RWPE2 (cell line): ENCODE data around the gene SGSM2.

Experiments used
- ATAC-seq: fragments of 200-7000 bp; cut with Tn5 transposase; 3 replicates; pipeline ENCODE4 v1.9.1; 2021; ENCODE audit warnings: low read depth
- DNase-seq: peaks from one replicate; pipeline ENCODE4 v3.0.0-alpha.2; 2020; ENCODE audit warnings: low spot score
- H3K27ac ChIP-seq: fragments of 450-650 bp; 2 replicates; pipeline ENCODE4 v1.5.1; 2017; ENCODE audit warnings: mild to moderate bottlenecking; ENCODE audit not compliant: poor library complexity, severe bottlenecking
- H3K27me3 ChIP-seq: fragments of 250-450 bp; sonication (Bioruptor Pico); 2 replicates; pipeline ENCODE4 v1.5.1; 2021; ENCODE audit warnings: mild to moderate bottlenecking, moderate library complexity; ENCODE audit not compliant: insufficient read depth, poor library complexity, severe bottlenecking
- H3K36me3 ChIP-seq: fragments of 250-450 bp; sonication (Bioruptor Pico); 2 replicates; pipeline ENCODE4 v1.5.1; 2020; ENCODE audit warnings: low read depth, mild to moderate bottlenecking, moderate library complexity
- H3K4me1 ChIP-seq: fragments of 250-450 bp; sonication (Bioruptor Pico); 2 replicates; pipeline ENCODE4 v1.5.1; 2021; ENCODE audit warnings: mild to moderate bottlenecking, moderate library complexity; ENCODE audit not compliant: insufficient read depth, poor library complexity, severe bottlenecking
- H3K4me3 ChIP-seq: fragments of 250-450 bp; sonication (Bioruptor Pico); 2 replicates; pipeline ENCODE4 v1.5.1; 2021; ENCODE audit warnings: mild to moderate bottlenecking, moderate library complexity; ENCODE audit not compliant: severe bottlenecking
- H3K9me3 ChIP-seq: fragments of 250-450 bp; sonication (Bioruptor Pico); 2 replicates; pipeline ENCODE4 v1.5.1; 2021; ENCODE audit warnings: mild to moderate bottlenecking, moderate library complexity; ENCODE audit not compliant: severe bottlenecking
- CTCF ChIP-seq: fragments of 450-650 bp; IDR thresholded peaks from one replicate; pipeline ENCODE4 v1.5.1; 2017; ENCODE audit warnings: mild to moderate bottlenecking, moderate library complexity; ENCODE audit not compliant: poor library complexity, severe bottlenecking

SGSM2 gene

GRCh38 chr17:2335726-2336214 lies 1.5 kb upstream of the SGSM2 start:
- Histone ChIP-seq H3K9me3 (no peaks in the 10 kb centered on the region), H3K27ac (peak overlapping the region; percentile 62), H3K4me1 (peaks cover 6% of the 10 kb centered on the region), H3K4me3 (peak overlapping the region; percentile 82), H3K36me3 (peaks cover 52% of the 10 kb centered on the region), H3K27me3 (no peaks in the 10 kb centered on the region)
- DNase-seq (no peak), ATAC-seq (no peak)
- TF ChIP-seq CTCF: no peak

GRCh38 chr17:2336215-2336851 lies 968 bp upstream of the SGSM2 start, which contains the start of gene TSR1:
Gene TSR1, minus strand, starts transcription at chr17:2336457. Its CDS starts 30 bp downstream, at chr17:2336427.
- DNase-seq (peak; percentile 92), ATAC-seq (peak; percentile 92)
- H3K27ac ChIP-seq: peak within 1 kb of the TSS; percentile 62
- TF ChIP-seq CTCF: peak; percentile 42
- H3K9me3 ChIP-seq: no peaks in the 10 kb centered on the region
- peaks cover 6% of the 10 kb centered on the region for H3K4me1 ChIP-seq
- H3K36me3 ChIP-seq: peaks cover 50% of the 10 kb centered on the region
- no peaks in the 10 kb centered on the region for H3K27me3 ChIP-seq
- H3K4me3 ChIP-seq: peak within 1 kb of the TSS; percentile 82

- peak; percentile 66 for DNase-seq
- H3K27ac ChIP-seq: peak overlapping the region; percentile 62
- peaks cover 6% of the 10 kb centered on the region for H3K4me1 ChIP-seq
- no peak for TF ChIP-seq CTCF
- no peaks in the 10 kb centered on the region for H3K9me3 ChIP-seq
- peak; percentile 53 for ATAC-seq
- H3K27me3 ChIP-seq: no peaks in the 10 kb centered on the region
- peak overlapping the region; percentile 82 for H3K4me3 ChIP-seq
- peaks cover 46% of the 10 kb centered on the region for H3K36me3 ChIP-seq
Measured at GRCh38 chr17:2337544-2338314, 428 bp downstream of the SGSM2 start.

- ATAC-seq (no peak), DNase-seq (no peak)
- H3K4me1 ChIP-seq: peaks cover 6% of the 10 kb centered on the region
- H3K36me3 ChIP-seq: peaks cover 42% of the 10 kb centered on the region
- no peaks in the 10 kb centered on the region for H3K9me3 ChIP-seq
- H3K27ac ChIP-seq: peak overlapping the region; percentile 62
- TF ChIP-seq CTCF: no peak
- peak overlapping the region; percentile 82 for H3K4me3 ChIP-seq
- H3K27me3 ChIP-seq: no peaks in the 10 kb centered on the region
Measured at GRCh38 chr17:2338315-2338657, 985 bp downstream of the SGSM2 start.
